HG02763 (cell line): Measurements from ENCODE around the gene MTHFD1L.

Experiments used
- ATAC-seq: cut with Tn5 transposase; IDR thresholded peaks from one replicate; pipeline ENCODE4 v1.9.1; 2021; ENCODE audit warnings: mild to moderate bottlenecking, moderate library complexity; ENCODE audit not compliant: unreplicated experiment

Gene MTHFD1L

GRCh38 chr6:151147118-151147832 is 281.8 kb downstream of the MTHFD1L start:
- ATAC-seq, result no peak

- no peak for ATAC-seq
These were observed 282.6 kb downstream of the MTHFD1L start for GRCh38 chr6:151148111-151148510.

DNA sequence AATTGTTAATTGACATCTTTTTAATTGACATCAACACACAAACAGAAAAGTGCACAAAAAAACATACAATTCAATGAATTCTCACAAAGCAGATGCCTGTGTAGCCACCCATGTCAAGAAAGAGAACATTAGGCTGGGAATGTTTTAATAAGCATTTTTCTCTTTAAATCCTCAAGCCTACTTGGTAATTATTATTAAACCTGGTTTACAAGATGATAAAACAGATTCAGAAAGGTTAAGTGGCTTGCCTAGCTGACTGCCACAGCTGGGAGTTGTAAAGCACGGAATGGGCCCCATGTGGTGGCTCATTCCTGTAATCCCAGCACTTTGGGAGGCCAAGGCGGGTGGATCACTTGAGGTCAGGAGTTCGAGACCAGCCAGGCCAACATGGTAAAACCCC is 284.3 kb downstream of the MTHFD1L start:
- no peak for ATAC-seq
